ENCODE measurements around the gene TMEM69.

DNA sequence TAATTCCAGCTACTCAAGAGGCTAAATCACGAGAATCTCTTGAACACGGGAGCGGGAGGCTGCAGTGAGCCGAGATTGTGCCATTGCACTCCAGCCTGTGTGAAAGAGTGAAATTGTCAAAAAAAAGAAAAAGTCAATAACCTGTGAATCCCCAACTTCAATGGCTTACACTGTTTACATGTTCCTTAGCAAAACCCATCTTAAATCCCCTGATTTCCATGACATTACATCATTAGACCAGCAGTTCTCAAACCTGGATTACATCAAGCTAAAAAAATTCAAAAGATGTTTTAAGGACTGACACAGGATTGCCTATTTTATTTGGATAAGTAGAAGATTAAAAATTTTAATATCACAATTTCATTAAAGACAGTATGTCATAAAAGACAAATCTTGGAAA lies 14.0 kb upstream of the TMEM69 start:
- no peak for TF ChIP-seq POLR2A (IDR thresholded peaks at IDR 0.05)
- TF ChIP-seq, protein P1, sequence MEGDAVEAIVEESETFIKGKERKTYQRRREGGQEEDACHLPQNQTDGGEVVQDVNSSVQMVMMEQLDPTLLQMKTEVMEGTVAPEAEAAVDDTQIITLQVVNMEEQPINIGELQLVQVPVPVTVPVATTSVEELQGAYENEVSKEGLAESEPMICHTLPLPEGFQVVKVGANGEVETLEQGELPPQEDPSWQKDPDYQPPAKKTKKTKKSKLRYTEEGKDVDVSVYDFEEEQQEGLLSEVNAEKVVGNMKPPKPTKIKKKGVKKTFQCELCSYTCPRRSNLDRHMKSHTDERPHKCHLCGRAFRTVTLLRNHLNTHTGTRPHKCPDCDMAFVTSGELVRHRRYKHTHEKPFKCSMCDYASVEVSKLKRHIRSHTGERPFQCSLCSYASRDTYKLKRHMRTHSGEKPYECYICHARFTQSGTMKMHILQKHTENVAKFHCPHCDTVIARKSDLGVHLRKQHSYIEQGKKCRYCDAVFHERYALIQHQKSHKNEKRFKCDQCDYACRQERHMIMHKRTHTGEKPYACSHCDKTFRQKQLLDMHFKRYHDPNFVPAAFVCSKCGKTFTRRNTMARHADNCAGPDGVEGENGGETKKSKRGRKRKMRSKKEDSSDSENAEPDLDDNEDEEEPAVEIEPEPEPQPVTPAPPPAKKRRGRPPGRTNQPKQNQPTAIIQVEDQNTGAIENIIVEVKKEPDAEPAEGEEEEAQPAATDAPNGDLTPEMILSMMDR (IDR thresholded peaks at IDR 0.05), result no peak

Measured in testis (tissue), 2 donors.